Mononuclear cell (primary cell): ENCODE data around the gene TAS2R41. TPM values are rescaled to one million over a fixed set of nuclear protein-coding genes. Genes with fewer than 3 reads are reported as not detected.

Experiments used
- H3K27me3 ChIP-seq: 2 replicates; pipeline ENCODE4 v1.6.0; 2011; ENCODE audit warnings: low read length, control low read depth; ENCODE audit not compliant: insufficient read depth
- H3K4me1 ChIP-seq: 2 replicates; pipeline ENCODE4 v1.5.1; 2011; ENCODE audit warnings: mild to moderate bottlenecking, low read length, control low read depth; ENCODE audit not compliant: insufficient read depth
- H3K4me3 ChIP-seq: 2 replicates; pipeline ENCODE4 v1.5.1; 2011; ENCODE audit warnings: mild to moderate bottlenecking, low read length, moderate library complexity
- H3K9me3 ChIP-seq: 2 replicates; pipeline ENCODE4 v1.5.1; 2011; ENCODE audit warnings: low read depth, mild to moderate bottlenecking, control low read depth, low read length
- total RNA-seq: library from RNA; depleted of rRNA; stranded (reverse); fragments of >200 nt; gene quantifications from one replicate; pipeline ENCODE4 v1.2.3, GENCODE V29; 2012

Gene TAS2R41, protein sequence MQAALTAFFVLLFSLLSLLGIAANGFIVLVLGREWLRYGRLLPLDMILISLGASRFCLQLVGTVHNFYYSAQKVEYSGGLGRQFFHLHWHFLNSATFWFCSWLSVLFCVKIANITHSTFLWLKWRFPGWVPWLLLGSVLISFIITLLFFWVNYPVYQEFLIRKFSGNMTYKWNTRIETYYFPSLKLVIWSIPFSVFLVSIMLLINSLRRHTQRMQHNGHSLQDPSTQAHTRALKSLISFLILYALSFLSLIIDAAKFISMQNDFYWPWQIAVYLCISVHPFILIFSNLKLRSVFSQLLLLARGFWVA
- 2.0 TPM for total RNA-seq

DNA sequence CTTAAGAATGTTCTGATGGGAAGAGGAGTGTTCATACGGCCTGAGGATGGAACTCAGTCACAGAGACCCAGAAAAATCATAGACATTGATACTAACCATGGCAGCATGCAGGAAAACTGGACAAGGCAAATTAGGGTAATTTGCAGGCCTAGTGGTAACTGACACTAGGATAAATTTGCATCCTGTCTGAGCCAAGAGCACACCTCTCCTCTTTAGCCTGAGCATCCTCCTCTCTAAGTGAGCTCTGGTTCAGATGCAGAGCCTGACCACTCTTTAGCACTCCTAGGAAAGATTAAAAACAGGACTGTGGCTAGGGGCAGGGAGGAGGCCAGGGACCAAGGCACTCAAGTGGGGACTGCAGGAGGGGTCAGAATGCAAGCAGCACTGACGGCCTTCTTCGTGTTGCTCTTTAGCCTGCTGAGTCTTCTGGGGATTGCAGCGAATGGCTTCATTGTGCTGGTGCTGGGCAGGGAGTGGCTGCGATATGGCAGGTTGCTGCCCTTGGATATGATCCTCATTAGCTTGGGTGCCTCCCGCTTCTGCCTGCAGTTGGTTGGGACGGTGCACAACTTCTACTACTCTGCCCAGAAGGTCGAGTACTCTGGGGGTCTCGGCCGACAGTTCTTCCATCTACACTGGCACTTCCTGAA, at the start of gene TAS2R41:
Gene TAS2R41 (plus strand): TSS at position 373 of the 650 bp plus-strand sequence. CDS start 0 bp downstream, at position 373.
- Histone ChIP-seq H3K9me3 (no peaks in the 10 kb centered on the region), H3K27me3 (no peaks in the 10 kb centered on the region), H3K4me3 (no peak within 1 kb of the TSS), H3K4me1 (no peaks in the 10 kb centered on the region)

DNA sequence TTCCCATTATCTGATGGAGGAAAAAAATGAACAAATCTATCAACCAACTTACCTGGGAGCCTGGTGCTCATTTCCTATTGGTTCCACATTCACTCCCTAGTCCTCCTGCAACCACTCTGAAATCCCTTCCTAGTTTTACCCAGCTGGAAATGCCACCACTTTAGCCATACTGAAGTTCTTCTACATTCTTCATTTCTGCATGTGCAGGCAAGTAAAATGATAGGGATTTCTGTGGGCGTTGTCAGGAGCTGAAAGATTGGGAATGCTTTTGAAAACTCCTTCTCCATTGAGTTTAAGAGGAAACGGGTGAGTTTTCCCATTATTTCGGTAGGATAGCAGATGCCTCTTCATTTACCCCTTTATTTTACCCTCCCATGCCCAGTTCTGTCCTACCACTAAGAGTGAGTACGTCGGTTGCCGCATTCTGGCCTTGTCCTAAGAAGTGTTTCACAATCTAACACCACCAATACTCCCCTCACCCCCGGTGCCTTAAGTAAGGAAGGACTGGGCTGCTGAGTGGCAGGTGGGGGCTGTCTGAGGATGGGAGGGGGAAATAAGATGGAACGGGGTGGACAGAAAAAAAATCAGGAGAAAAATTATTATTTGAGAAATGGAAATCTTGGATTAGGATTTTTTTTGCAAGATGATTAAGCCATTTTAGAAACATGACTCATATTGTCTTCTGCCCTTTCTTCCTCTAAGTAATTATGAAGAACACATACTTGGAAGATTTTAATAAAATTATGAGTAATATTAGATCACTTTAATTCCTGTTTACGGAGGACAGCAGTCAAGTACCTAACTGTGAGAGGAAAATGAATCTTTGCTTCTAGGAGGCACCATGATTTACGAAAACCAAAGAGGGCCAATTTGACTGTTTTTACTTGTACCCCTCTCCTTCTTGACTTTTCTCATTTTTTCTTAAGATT, 47.6 kb upstream of the TAS2R41 start:
- Histone ChIP-seq H3K9me3 (no peaks in the 10 kb centered on the region), H3K4me1 (peaks cover 8% of the 10 kb centered on the region), H3K4me3 (no peak overlapping the region), H3K27me3 (no peaks in the 10 kb centered on the region)

DNA sequence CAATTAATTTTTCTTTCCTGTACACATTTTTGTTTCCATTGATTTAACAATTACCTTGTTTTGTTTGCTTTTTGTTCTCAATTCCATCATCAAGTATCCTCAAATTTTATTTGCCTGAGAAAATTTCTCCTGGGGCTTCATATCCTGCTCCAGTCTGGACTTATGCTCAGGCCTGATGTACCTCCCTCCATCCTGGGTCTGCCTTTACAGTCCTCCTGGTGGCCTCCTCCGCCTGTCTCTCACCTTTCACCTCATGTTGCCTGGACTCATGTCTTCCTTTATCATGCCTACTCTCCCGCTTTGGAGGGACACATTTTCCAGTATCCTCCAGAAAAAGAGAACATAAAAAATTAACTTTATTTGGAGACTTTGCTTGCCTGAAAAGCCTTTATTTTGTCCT, 46.6 kb upstream of the TAS2R41 start:
- Histone ChIP-seq H3K4me1 (peaks cover 8% of the 10 kb centered on the region), H3K4me3 (no peak overlapping the region), H3K27me3 (no peaks in the 10 kb centered on the region), H3K9me3 (no peaks in the 10 kb centered on the region)

DNA sequence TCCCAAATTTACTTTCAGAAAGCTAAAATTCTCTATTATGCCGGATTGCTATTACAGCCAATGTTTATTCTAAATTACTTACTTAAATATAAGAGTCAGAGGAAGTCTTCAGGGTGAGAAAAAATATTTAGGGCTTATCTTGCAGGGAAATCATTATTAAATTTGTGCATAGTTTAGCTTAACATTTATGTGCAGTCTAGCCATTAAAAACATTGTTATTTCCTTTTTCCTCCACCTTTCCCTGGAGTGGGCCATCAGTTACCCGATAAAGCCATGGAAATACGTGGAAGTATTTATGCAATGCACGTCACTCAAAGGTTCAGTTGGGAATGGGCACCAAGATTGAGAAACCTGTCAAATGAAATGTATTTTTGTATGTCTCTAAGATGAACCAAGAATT, 43.9 kb upstream of the TAS2R41 start:
- Histone ChIP-seq H3K4me1 (peaks cover 16% of the 10 kb centered on the region), H3K27me3 (no peaks in the 10 kb centered on the region), H3K4me3 (no peak overlapping the region), H3K9me3 (no peaks in the 10 kb centered on the region)

DNA sequence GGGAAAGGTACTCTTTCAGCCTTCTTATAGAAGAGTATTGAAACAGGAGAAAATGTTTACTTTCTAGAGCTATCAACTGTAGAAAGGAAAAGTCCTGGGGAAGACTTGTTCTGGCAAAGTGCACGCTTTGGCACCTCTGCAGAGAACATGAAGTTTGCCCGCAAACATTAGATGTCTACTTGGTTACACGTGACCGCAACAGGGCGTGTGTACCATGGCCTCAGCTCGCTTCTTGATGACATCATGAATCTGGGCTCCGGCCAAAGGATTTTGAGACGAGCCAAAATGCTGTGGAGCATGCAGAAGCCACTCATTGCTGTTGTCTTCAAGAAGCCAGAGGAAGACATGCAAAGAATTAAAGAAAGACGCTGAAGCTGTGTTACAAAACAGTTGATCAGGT, 43.0 kb upstream of the TAS2R41 start:
- Histone ChIP-seq H3K4me3 (no peak overlapping the region), H3K9me3 (no peaks in the 10 kb centered on the region), H3K4me1 (peaks cover 13% of the 10 kb centered on the region), H3K27me3 (no peaks in the 10 kb centered on the region)

DNA sequence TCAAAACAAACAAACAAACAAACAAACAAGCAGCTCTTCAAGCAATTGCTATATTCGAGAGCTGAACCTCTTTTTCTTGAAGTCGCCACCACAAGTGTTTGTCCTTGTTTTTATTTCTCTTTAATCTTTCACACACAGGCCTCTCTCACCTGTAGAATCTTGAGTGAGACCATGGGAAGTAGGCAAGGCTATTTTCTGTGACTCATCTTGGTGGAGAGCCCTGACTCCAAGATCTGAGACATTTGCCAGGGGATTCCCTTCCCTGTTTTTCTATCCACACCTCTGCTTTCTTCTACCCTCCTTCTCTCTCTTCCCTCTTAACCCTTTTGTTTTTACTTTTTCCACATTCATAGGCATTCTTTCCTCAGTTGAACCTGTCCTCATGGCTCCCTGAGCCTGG, 42.4 kb upstream of the TAS2R41 start:
- H3K4me3 ChIP-seq = no peak overlapping the region
- H3K9me3 ChIP-seq = no peaks in the 10 kb centered on the region
- no peaks in the 10 kb centered on the region for H3K27me3 ChIP-seq
- peaks cover 8% of the 10 kb centered on the region for H3K4me1 ChIP-seq

DNA sequence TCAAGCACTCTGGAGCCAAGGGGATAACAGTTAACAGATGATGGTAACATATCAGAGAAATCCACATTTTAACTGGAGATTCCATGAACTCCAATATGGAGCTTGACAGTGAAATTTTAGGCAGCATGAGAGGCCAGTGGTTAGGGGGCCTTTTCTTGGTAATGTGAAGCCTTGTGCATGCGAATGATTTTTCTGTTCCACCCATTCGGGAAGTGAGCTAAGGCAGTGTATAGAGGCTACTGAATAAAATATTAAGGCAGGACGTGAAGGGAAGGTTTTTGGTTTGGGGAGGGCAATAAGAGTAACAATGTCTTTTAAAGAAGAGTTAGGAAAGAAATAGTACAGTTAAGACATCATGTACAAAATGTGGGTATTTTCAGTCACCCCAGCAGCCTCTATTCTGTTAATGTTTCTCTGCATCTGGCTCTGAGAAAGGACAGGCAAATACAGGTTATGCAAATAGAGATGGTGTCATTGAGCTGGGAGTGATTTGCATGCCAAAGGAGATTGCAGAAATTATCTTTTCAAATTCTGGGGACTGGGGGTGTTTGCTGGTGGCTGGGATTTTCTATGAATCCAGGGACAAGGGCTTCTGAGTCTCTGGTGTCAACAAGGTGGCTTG, 41.2 kb upstream of the TAS2R41 start:
- Histone ChIP-seq H3K4me3 (no peak overlapping the region), H3K9me3 (no peaks in the 10 kb centered on the region), H3K27me3 (no peaks in the 10 kb centered on the region), H3K4me1 (peaks cover 8% of the 10 kb centered on the region)

DNA sequence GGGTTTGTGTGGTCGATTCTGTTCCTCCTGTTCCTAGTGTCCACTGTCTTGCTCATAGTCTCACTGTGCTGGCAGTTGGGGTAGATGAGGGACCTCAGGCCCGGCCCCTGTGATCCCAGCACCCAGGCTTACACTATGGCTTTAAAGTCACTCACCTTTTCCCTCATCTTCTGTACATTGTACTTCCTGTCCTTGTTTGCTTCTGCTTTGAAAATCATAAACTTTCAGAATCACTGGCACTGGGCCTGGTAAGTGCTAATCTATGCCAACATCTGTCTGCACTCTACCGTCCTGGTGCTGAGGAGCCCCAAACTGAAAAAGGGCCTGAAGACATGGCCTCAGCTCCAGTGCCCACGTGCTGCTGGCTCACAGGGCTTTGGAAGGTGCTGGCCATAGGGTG, 40.1 kb upstream of the TAS2R41 start:
- Histone ChIP-seq H3K4me3 (no peak overlapping the region), H3K9me3 (no peaks in the 10 kb centered on the region), H3K27me3 (no peaks in the 10 kb centered on the region), H3K4me1 (peaks cover 8% of the 10 kb centered on the region)

DNA sequence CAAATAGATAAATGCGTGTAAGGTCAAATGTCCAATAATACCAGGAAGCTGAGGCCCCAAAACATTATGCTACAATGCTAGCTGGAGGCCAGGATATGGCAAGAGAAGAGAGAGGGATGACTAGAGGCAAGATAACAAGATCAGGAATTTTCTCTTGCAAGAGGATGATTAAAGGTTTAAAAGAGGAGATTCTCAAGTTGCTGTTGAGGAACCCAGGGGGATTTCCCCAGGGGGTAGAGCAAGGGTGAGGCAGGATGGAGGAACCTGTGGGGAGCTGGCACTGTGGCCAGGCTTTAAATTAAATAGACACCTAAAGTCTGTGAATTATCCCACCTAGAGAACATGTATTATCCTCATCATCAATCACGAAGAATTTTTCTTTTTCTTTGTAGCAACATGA, 37.8 kb upstream of the TAS2R41 start:
- H3K27me3 ChIP-seq = no peaks in the 10 kb centered on the region
- peaks cover 8% of the 10 kb centered on the region for H3K4me1 ChIP-seq
- no peaks in the 10 kb centered on the region for H3K9me3 ChIP-seq
- H3K4me3 ChIP-seq = no peak overlapping the region

DNA sequence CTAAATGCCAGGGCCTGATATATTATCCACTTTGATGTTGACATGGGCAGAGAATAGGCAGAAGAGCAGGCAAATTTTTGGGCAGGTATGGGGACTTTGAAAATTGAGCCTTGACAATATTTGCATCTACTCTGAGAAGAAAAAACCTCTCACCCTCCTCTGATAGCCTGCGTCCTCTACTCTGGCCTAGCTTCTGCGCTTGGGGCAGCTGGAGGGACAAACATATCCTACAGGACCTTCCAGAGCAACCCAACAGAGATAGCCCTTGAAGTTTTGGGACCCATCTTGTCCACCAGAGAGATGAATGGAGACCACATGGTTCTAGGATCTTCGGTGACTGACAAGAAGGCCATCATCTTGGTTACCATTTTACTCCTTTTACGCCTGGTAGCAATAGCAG, 34.5 kb upstream of the TAS2R41 start, which contains the start of gene TAS2R60:
Gene TAS2R60 (plus strand): TSS at position 301 of the 400 bp plus-strand sequence. CDS start 0 bp downstream, at position 301.
- no peaks in the 10 kb centered on the region for H3K9me3 ChIP-seq
- no peaks in the 10 kb centered on the region for H3K4me1 ChIP-seq
- no peak within 1 kb of the TSS for H3K4me3 ChIP-seq
- H3K27me3 ChIP-seq = no peaks in the 10 kb centered on the region

DNA sequence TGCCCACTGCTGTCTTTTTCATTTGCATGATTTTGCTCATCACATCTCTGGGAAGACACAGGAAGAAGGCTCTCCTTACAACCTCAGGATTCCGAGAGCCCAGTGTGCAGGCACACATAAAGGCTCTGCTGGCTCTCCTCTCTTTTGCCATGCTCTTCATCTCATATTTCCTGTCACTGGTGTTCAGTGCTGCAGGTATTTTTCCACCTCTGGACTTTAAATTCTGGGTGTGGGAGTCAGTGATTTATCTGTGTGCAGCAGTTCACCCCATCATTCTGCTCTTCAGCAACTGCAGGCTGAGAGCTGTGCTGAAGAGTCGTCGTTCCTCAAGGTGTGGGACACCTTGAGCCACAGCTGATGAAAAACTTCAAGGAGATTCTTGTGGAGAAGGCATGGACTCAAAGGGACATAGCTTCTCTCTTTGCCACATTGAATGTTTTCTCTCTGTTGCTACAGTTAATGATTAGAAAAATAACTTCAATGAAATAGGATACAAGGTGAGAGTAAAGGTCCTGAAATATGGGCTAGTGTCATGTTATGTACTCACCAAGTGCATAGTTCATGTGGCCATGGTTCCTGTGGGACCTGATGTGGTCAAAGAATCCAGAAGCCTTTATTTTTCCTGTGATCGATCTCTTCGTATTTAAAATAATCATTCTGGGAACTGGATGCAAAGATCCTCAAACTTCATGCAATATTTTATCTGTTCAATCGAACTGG, 33.5 kb upstream of the TAS2R41 start:
- Histone ChIP-seq H3K9me3 (no peaks in the 10 kb centered on the region), H3K4me1 (no peaks in the 10 kb centered on the region), H3K4me3 (no peak overlapping the region), H3K27me3 (no peaks in the 10 kb centered on the region)

DNA sequence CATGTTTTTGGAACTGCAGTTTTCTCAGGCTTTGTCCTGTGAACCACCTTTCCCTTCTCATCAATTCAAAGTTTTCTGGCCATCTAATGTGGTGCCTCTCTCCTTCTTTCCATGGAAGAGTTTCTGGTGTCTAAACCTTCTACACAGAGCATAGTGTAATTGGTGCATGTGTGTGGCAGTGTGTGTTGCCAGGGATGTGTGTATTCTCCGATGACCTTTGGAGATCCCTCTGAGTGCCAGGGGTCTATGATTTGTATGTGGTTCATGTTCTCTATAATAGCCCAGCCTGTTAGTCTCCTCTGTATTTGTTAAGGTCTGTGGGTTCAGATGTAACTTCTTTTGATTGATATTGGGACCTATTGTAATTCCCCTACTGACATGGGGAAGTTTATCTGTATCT, 32.9 kb upstream of the TAS2R41 start:
- Histone ChIP-seq H3K27me3 (no peaks in the 10 kb centered on the region), H3K4me1 (no peaks in the 10 kb centered on the region), H3K9me3 (no peaks in the 10 kb centered on the region), H3K4me3 (no peak overlapping the region)

DNA sequence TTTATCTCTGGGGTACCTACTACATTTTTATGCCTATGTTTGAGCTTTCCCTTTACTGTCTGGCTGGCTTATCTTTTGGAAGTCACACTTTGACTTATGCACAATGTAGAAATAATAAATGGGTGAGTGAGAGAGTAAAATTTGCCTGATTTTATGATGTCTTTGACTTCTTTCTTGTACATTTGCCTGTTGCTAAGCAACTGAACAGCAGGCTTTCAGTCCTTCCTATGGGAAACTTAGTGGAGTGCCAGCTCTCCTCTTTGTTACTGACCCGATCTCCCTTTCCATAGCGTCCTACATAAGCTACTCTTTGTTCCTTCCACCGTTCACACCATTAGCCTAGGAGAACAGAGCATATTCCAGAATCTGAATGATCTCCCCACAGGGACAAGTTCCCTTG, 30.2 kb upstream of the TAS2R41 start:
- no peaks in the 10 kb centered on the region for H3K4me1 ChIP-seq
- no peaks in the 10 kb centered on the region for H3K9me3 ChIP-seq
- H3K4me3 ChIP-seq = no peak overlapping the region
- H3K27me3 ChIP-seq = no peaks in the 10 kb centered on the region

DNA sequence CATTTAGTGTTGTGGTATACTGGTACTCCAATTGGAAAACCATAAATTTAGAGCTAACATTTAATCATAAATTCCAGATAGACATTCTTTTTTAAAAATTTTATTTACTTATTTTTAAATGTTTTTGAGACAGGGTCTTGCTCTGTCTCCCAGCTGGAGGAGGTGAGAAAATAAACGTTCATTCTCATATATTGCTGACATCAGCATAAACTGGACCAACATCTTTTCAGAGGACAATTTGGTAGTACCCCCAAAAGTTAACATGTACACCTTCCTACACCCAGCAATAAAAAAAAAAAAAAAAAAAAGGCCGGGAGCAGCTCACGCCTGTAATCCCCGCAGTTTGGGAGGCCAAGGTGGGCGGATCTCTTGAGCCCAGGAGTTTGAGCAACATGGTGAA, 29.2 kb upstream of the TAS2R41 start:
- H3K9me3 ChIP-seq = no peaks in the 10 kb centered on the region
- no peaks in the 10 kb centered on the region for H3K4me1 ChIP-seq

More for the DNA sequence above, 29.2 kb upstream of the TAS2R41 start:
- Histone ChIP-seq H3K27me3 (no peaks in the 10 kb centered on the region), H3K4me3 (no peak overlapping the region)
